Left ventricle myocardium inferior (tissue), 1 donor: Measurements from ENCODE around the gene AGBL4. TPM values are rescaled to one million over a fixed set of nuclear protein-coding genes. Genes with fewer than 3 reads are reported as not detected.

Experiments
- DNase-seq: peaks from one replicate; pipeline ENCODE4 v3.0.0-alpha.2; 2020
- H3K27ac ChIP-seq: fragments of 200-600 bp; replicated peaks from 2 replicates; pipeline ENCODE4 v1.8.0; 2021
- H3K27me3 ChIP-seq: fragments of 200-600 bp; 2 replicates; pipeline ENCODE4 v1.8.0; 2021; ENCODE audit warnings: low read depth
- H3K36me3 ChIP-seq: fragments of 200-600 bp; 2 replicates; pipeline ENCODE4 v1.8.0; 2021
- H3K4me1 ChIP-seq: fragments of 200-600 bp; 2 replicates; pipeline ENCODE4 v1.8.0; 2021
- H3K4me3 ChIP-seq: fragments of 200-600 bp; 2 replicates; pipeline ENCODE4 v1.8.0; 2021; ENCODE audit warnings: mild to moderate bottlenecking, moderate library complexity
- H3K9me3 ChIP-seq: fragments of 200-600 bp; replicated peaks from 2 replicates; pipeline ENCODE4 v1.8.0; 2021
- CTCF ChIP-seq: fragments of 200-600 bp; IDR thresholded peaks from 2 replicates; pipeline ENCODE4 v1.8.0; 2021; ENCODE audit warnings: antibody characterized with exemption, mild to moderate bottlenecking, borderline replicate concordance
- intact Hi-C: fragments of 100-400 bp; cut with micrococcal nuclease; formaldehyde crosslinking; loops from one replicate; pipeline ENCODE4 v1.11.0; 2022
- total RNA-seq: library from RNA; stranded (reverse); fragmentation: NEBNext Ultra II Directional; extraction: Animal tissue kit (Norgen Biotek cat#: 25700); gene quantifications from one replicate; pipeline ENCODE4 v1.2.1, GENCODE V29; 2021
- donor health status: DM: no; HTN: yes; CAD: no; lungs with severe emphysema.

The AGBL4 gene
- total RNA-seq, 1 donor from 2014 or later, result 0.38 TPM

- Histone ChIP-seq H3K27ac (no peak overlapping the region), H3K4me3 (no peak overlapping the region), H3K4me1 (no peaks in the 10 kb centered on the region), H3K9me3 (peaks cover 28% of the 10 kb centered on the region), H3K36me3 (no peaks in the 10 kb centered on the region), H3K27me3 (no peaks in the 10 kb centered on the region)
- no peak for DNase-seq
- no peak for TF ChIP-seq CTCF
- intact Hi-C loops, result no loop called here
Observed at GRCh38 chr1:48988633-48989197, 1035.0 kb downstream of the AGBL4 start.

GRCh38 chr1:48979940-48980339, 1043.8 kb downstream of the AGBL4 start:
- Histone ChIP-seq H3K9me3 (no peaks in the 10 kb centered on the region), H3K4me1 (no peaks in the 10 kb centered on the region), H3K36me3 (no peaks in the 10 kb centered on the region), H3K4me3 (no peak overlapping the region), H3K27me3 (no peaks in the 10 kb centered on the region), H3K27ac (no peak overlapping the region)
- DNase-seq, result no peak
- intact Hi-C loops, result no loop called here
- no peak for TF ChIP-seq CTCF

GRCh38 chr1:48978413-48978812, 1045.3 kb downstream of the AGBL4 start:
- Histone ChIP-seq H3K4me1 (no peaks in the 10 kb centered on the region), H3K4me3 (no peak overlapping the region)
- intact Hi-C loops, result no loop called here

GRCh38 chr1:48977273-48977672, 1046.5 kb downstream of the AGBL4 start:
- Histone ChIP-seq H3K4me1 (no peaks in the 10 kb centered on the region), H3K9me3 (no peaks in the 10 kb centered on the region), H3K36me3 (no peaks in the 10 kb centered on the region), H3K27me3 (no peaks in the 10 kb centered on the region), H3K4me3 (no peak overlapping the region), H3K27ac (no peak overlapping the region)
- DNase-seq, result no peak
- intact Hi-C loops, result no loop called here
- TF ChIP-seq CTCF, result no peak

More at GRCh38 chr1:48978413-48978812, 1045.3 kb downstream of the AGBL4 start:
- no peak for DNase-seq
- no peak for TF ChIP-seq CTCF
- H3K9me3 ChIP-seq, result no peaks in the 10 kb centered on the region
- H3K36me3 ChIP-seq, result no peaks in the 10 kb centered on the region
- H3K27me3 ChIP-seq, result no peaks in the 10 kb centered on the region
- no peak overlapping the region for H3K27ac ChIP-seq

GRCh38 chr1:48969971-48970370, 1053.8 kb downstream of the AGBL4 start:
- no peaks in the 10 kb centered on the region for H3K27me3 ChIP-seq
- no peak overlapping the region for H3K27ac ChIP-seq
- TF ChIP-seq CTCF, result no peak
- no peaks in the 10 kb centered on the region for H3K4me1 ChIP-seq
- no peak for DNase-seq
- H3K9me3 ChIP-seq, result no peaks in the 10 kb centered on the region
- intact Hi-C loops, result no loop called here
- no peak overlapping the region for H3K4me3 ChIP-seq
- H3K36me3 ChIP-seq, result no peaks in the 10 kb centered on the region
